Measurements from ENCODE around the gene LONP2.
"Not testable (repeated sequence)": the region's sequence is repeated elsewhere in the genome, so short reads cannot be mapped to it uniquely, and the experiment has no call there.

DNA sequence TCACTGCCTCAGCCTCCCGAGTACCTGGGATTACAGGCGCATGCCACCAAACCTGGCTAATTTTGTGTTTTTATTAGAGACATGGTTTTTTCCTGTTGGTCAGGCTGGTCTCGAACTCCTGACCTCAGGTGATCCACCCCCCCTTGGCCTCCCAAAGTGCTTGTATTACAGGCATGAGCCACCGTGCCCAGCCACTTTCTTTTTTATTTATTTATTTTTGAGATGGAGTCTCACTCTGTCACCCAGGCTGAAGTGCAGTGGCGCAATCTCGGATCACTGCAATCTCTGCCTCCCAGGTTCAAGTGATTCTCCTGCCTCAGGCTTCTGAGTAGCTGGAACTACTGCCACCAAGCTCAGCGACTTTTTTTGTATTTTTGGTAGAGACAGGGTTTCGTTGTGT, 158.4 kb downstream of the LONP2 start:
- TF ChIP-seq, protein P1, sequence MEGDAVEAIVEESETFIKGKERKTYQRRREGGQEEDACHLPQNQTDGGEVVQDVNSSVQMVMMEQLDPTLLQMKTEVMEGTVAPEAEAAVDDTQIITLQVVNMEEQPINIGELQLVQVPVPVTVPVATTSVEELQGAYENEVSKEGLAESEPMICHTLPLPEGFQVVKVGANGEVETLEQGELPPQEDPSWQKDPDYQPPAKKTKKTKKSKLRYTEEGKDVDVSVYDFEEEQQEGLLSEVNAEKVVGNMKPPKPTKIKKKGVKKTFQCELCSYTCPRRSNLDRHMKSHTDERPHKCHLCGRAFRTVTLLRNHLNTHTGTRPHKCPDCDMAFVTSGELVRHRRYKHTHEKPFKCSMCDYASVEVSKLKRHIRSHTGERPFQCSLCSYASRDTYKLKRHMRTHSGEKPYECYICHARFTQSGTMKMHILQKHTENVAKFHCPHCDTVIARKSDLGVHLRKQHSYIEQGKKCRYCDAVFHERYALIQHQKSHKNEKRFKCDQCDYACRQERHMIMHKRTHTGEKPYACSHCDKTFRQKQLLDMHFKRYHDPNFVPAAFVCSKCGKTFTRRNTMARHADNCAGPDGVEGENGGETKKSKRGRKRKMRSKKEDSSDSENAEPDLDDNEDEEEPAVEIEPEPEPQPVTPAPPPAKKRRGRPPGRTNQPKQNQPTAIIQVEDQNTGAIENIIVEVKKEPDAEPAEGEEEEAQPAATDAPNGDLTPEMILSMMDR (IDR thresholded peaks at IDR 0.05; ENCODE audit: insufficient read depth, low read depth, low read length), result not testable (repeated sequence)
- TF ChIP-seq EZH2 (IDR thresholded peaks at IDR 0.05; ENCODE audit: insufficient read depth, low read length), result not testable (repeated sequence)

Data from astrocyte (in vitro differentiated cells and primary cell).